Measurements from ENCODE around the gene CSTPP1. TPM values are rescaled to one million over a fixed set of nuclear protein-coding genes. Genes with fewer than 3 reads are reported as not detected.

CSTPP1 gene
- total RNA-seq, 4 donors from 2014 or later, result 13.3 to 26.4 (median 19.1) TPM

- H3K9me3 ChIP-seq, result no peaks in the 10 kb centered on the region
- intact Hi-C loops (cut with DNase I), result no loop called here
- no peak overlapping the region for H3K27ac ChIP-seq (replicated peaks in 1 of 4)
- WGBS, result 90% methylated on average over 5 of the region's 5 CpGs
- H3K27me3 ChIP-seq, result no peaks in the 10 kb centered on the region
- no peaks in the 10 kb centered on the region for H3K4me1 ChIP-seq
- H3K36me3 ChIP-seq, result no peaks in the 10 kb centered on the region
- DNase-seq (ENCODE audit: extremely low spot score), result no peak
- H3K4me3 ChIP-seq, result no peak overlapping the region
- TF ChIP-seq POLR2AphosphoS5 (IDR thresholded peaks at IDR 0.05) (no peak), CTCF (IDR thresholded peaks at IDR 0.05) (no peak), EP300 (IDR thresholded peaks at IDR 0.05) (no peak), POLR2A (IDR thresholded peaks at IDR 0.05; ENCODE audit: low read depth) (no peak)
These were observed 39.8 kb downstream of the CSTPP1 start for GRCh38 chr11:46976182-46976854.

GRCh38 chr11:46977038-46977813 is 40.7 kb downstream of the CSTPP1 start:
- H3K27me3 ChIP-seq, result no peaks in the 10 kb centered on the region
- no peaks in the 10 kb centered on the region for H3K36me3 ChIP-seq
- no peaks in the 10 kb centered on the region for H3K9me3 ChIP-seq
- no peaks in the 10 kb centered on the region for H3K4me1 ChIP-seq
- intact Hi-C loops (cut with DNase I), result no loop called here
- WGBS, result 76% methylated on average over 7 of the region's 7 CpGs
- H3K27ac ChIP-seq (replicated peaks in 1 of 4), result no peak overlapping the region
- no peak for TF ChIP-seq POLR2AphosphoS5 (IDR thresholded peaks at IDR 0.05)
- no peak for TF ChIP-seq CTCF (IDR thresholded peaks at IDR 0.05)
- TF ChIP-seq EP300 (IDR thresholded peaks at IDR 0.05), result no peak
- no peak for TF ChIP-seq POLR2A (IDR thresholded peaks at IDR 0.05; ENCODE audit: low read depth)
- H3K4me3 ChIP-seq, result no peak overlapping the region
- DNase-seq (ENCODE audit: extremely low spot score), result no peak

DNA sequence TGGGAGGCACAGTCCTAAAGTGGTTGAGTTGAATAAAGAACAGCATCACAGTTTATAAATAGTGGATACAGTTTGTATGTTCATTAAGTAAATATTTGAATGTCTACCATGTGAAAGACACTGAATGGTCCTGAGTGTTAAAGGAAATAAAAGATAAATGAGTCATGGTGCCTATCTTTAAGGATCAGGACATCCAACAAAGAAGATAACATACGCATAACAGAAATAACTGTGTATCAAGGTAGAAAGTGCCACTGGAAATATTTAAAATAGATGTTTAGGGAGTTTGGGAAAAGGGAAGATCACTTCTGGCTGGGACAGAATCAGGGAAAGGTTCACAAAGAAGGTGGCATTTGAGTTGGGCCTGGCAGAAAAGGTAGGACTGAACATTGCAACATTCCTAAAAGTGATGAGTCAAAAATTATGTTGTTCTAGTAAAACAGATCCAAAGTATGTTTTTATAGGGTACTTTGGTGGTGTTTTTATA is 41.5 kb downstream of the CSTPP1 start:
- TF ChIP-seq POLR2AphosphoS5 (IDR thresholded peaks at IDR 0.05) (no peak), CTCF (IDR thresholded peaks at IDR 0.05) (no peak), POLR2A (IDR thresholded peaks at IDR 0.05; ENCODE audit: low read depth) (no peak), EP300 (IDR thresholded peaks at IDR 0.05) (no peak)
- Histone ChIP-seq H3K4me1 (no peaks in the 10 kb centered on the region), H3K4me3 (no peak overlapping the region), H3K27me3 (no peaks in the 10 kb centered on the region), H3K36me3 (no peaks in the 10 kb centered on the region), H3K9me3 (no peaks in the 10 kb centered on the region), H3K27ac (replicated peaks in 1 of 4) (no peak overlapping the region)
- intact Hi-C loops (cut with DNase I), result no loop called here
- 90% methylated on average over 1 of the region's 1 CpG for WGBS
- DNase-seq (ENCODE audit: extremely low spot score), result no peak

- TF ChIP-seq POLR2A (IDR thresholded peaks at IDR 0.05; ENCODE audit: low read depth), result no peak
- TF ChIP-seq CTCF (IDR thresholded peaks at IDR 0.05), result no peak
- no peak for TF ChIP-seq POLR2AphosphoS5 (IDR thresholded peaks at IDR 0.05)
- no peak for TF ChIP-seq EP300 (IDR thresholded peaks at IDR 0.05)
- Histone ChIP-seq H3K27me3 (no peaks in the 10 kb centered on the region), H3K4me1 (no peaks in the 10 kb centered on the region), H3K9me3 (no peaks in the 10 kb centered on the region), H3K27ac (replicated peaks in 1 of 4) (no peak overlapping the region), H3K36me3 (no peaks in the 10 kb centered on the region), H3K4me3 (no peak overlapping the region)
- 97% methylated on average over 5 of the region's 5 CpGs for WGBS
- no peak for DNase-seq (ENCODE audit: extremely low spot score)
- intact Hi-C loops (cut with DNase I), result no loop called here
These were observed 42.8 kb downstream of the CSTPP1 start for GRCh38 chr11:46979358-46979757.

Measured in esophagus muscularis mucosa (tissue), 4 donors.